ENCODE measurements around the gene SLCO3A1.

GRCh38 chr15:92151741-92152140, 298.2 kb downstream of the SLCO3A1 start:
- TF ChIP-seq CTCF (IDR thresholded peaks at IDR 0.05; ENCODE audit: low read depth, low read length, missing input control) (no peak), EGR1 (IDR thresholded peaks at IDR 0.05; ENCODE audit: low read depth in 2 of 2) (no peak), MAX (IDR thresholded peaks at IDR 0.05) (no peak), YY1 (IDR thresholded peaks at IDR 0.05) (no peak), FOXA1 (IDR thresholded peaks at IDR 0.05) (no peak), SP1 (IDR thresholded peaks at IDR 0.05) (no peak), TAF1 (conservative IDR thresholded peaks at IDR 0.05) (no peak), RXRA (IDR thresholded peaks at IDR 0.05) (no peak), ATF3 (IDR thresholded peaks at IDR 0.05) (no peak), REST (IDR thresholded peaks at IDR 0.05) (no peak), GABPA (IDR thresholded peaks at IDR 0.05 in 1 of 2, conservative IDR thresholded peaks at IDR 0.05 in 1 of 2) (no peak), RAD21 (IDR thresholded peaks at IDR 0.05) (no peak), JUND (IDR thresholded peaks at IDR 0.05) (no peak)
- TF ChIP-seq, protein P1, sequence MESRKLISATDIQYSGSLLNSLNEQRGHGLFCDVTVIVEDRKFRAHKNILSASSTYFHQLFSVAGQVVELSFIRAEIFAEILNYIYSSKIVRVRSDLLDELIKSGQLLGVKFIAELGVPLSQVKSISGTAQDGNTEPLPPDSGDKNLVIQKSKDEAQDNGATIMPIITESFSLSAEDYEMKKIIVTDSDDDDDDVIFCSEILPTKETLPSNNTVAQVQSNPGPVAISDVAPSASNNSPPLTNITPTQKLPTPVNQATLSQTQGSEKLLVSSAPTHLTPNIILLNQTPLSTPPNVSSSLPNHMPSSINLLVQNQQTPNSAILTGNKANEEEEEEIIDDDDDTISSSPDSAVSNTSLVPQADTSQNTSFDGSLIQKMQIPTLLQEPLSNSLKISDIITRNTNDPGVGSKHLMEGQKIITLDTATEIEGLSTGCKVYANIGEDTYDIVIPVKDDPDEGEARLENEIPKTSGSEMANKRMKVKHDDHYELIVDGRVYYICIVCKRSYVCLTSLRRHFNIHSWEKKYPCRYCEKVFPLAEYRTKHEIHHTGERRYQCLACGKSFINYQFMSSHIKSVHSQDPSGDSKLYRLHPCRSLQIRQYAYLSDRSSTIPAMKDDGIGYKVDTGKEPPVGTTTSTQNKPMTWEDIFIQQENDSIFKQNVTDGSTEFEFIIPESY (IDR thresholded peaks at IDR 0.05): no peak
